ENCODE measurements around the gene PSMD13.

Gene PSMD13

DNA sequence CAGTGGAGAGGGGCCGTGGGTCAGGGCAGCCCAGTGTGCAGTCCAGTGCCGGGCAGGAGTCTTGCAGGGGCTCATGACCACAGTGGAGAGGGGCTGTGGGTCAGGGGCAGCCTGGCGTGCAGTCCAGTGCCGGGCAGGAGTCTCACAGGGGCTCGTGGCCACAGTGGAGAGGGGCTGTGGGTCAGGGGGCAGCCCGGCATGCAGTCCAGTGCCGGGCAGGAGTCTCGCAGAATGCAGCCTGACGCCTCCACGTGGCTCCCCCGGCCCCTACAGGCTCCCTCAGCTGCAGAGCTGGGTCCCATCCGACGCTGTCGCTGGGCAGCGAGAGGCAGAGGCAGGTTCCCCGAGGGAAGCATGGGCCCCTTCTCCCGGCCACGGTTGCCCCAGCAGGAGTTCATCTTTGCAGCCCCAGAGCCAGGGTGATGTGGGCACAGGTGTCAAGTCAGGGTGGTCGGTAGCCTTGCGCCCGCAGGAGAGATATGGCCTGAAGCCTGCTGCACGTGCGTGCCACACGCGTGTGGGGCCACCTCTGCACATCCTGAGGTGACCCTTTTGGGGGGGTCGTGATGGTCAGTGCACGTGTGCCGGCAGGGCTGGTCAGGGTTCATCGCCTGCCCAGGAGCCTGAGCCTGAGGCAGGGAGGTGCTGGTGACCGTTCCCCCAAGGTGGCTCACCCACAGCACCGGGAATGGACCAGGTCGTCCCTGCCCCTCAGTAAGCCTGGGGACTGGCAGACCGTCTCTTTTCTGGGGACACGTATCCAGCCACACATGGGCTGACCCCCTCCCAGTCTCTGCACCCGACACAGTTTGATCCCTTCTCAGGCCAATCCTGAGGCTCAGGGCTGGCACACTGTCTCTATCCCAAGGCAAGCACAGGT is 59.6 kb downstream of the PSMD13 start:
- H3F3A ChIP-seq (ENCODE audit: insufficient read depth, low read length), result no peaks in the 10 kb centered on the region
- H3K4me3 ChIP-seq (ENCODE audit: low read depth, low read length, poor library complexity, severe bottlenecking), result no peak overlapping the region
- H3K4me2 ChIP-seq (ENCODE audit: low read length), result no peak overlapping the region
- no peaks in the 10 kb centered on the region for H4K20me1 ChIP-seq (ENCODE audit: insufficient read depth, low read length)
- no peak overlapping the region for H3K27ac ChIP-seq (ENCODE audit: low read depth, low read length, poor library complexity, severe bottlenecking)
- no peak overlapping the region for H3K9ac ChIP-seq (ENCODE audit: low read length)
- TF ChIP-seq EZH2 (IDR thresholded peaks at IDR 0.05; ENCODE audit: borderline replicate concordance, low read length) (no peak), CTCF (IDR thresholded peaks at IDR 0.05; ENCODE audit: low read length) (no peak)
- no peaks in the 10 kb centered on the region for H3K9me2 ChIP-seq (ENCODE audit: low read depth, low read length)
- H2AFZ ChIP-seq (ENCODE audit: low read length), result no peak overlapping the region
- H3K9me3 ChIP-seq (ENCODE audit: low read length), result no peaks in the 10 kb centered on the region
- H3K4me1 ChIP-seq (ENCODE audit: insufficient read depth, low read length, severe bottlenecking), result peaks cover 5% of the 10 kb centered on the region
- H3K79me2 ChIP-seq (ENCODE audit: insufficient read depth, low read length), result no peaks in the 10 kb centered on the region
- H3K36me3 ChIP-seq (ENCODE audit: insufficient read depth, low read length), result peaks cover 15% of the 10 kb centered on the region
- H3K27me3 ChIP-seq (ENCODE audit: insufficient read depth, low read length), result peaks cover 10% of the 10 kb centered on the region; the same call in 1 of the 2 replicates

- Histone ChIP-seq H3K36me3 (ENCODE audit: insufficient read depth, low read length) (peaks cover 15% of the 10 kb centered on the region), H3K79me2 (ENCODE audit: insufficient read depth, low read length) (no peaks in the 10 kb centered on the region), H4K20me1 (ENCODE audit: insufficient read depth, low read length) (no peaks in the 10 kb centered on the region), H3F3A (ENCODE audit: insufficient read depth, low read length) (no peaks in the 10 kb centered on the region), H3K27me3 (ENCODE audit: insufficient read depth, low read length) (peaks cover 10% of the 10 kb centered on the region; the same call in 1 of the 2 replicates), H3K9me2 (ENCODE audit: low read depth, low read length) (no peaks in the 10 kb centered on the region), H3K9ac (ENCODE audit: low read length) (no peak overlapping the region), H3K4me3 (ENCODE audit: low read depth, low read length, poor library complexity, severe bottlenecking) (no peak overlapping the region), H3K9me3 (ENCODE audit: low read length) (no peaks in the 10 kb centered on the region), H2AFZ (ENCODE audit: low read length) (no peak overlapping the region), H3K27ac (ENCODE audit: low read depth, low read length, poor library complexity, severe bottlenecking) (no peak overlapping the region), H3K4me1 (ENCODE audit: insufficient read depth, low read length, severe bottlenecking) (peaks cover 5% of the 10 kb centered on the region), H3K4me2 (ENCODE audit: low read length) (no peak overlapping the region)
- TF ChIP-seq EZH2 (IDR thresholded peaks at IDR 0.05; ENCODE audit: borderline replicate concordance, low read length), result no peak
- TF ChIP-seq CTCF (IDR thresholded peaks at IDR 0.05; ENCODE audit: low read length), result no peak
These were observed 60.3 kb downstream of the PSMD13 start for GRCh38 chr11:297051-297585.

DNA sequence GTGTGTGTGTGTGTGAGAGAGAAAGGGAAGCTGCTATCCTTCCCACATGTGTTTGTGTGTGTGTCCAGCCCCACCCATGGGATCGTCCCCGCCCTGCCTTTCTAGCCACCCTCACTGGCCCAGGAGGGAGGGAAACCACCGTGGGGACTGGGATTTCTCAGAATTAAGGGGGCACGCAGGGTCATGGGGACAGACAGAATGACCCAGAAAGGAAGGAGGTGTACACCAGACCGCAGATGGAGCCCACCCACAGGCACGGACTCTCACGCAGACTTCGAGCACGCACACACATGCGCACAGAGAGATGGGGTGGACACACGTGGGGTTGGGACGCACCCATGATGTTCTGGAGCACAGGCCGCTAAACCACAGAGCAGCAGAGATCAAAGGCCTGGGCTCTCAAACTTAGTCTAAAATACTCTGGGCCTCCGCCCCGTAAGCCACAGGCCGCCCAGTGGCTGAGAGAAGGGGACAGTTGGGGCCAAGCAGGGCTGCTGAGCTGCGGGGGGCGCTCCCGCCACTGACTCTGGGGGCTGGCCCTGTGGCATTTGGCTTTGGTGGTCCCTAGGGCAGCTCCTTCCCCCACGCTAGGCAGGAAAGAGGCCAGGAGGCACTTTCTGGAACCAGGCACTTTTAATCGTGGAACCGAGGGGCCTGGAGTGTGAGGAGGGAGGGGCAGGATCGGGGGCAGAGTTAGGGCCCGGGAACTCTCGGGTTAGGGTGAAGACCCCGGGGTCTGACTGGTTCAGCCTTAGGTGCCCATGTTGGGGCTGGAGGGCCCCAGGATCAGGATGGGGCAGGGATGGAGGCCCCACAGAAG is 61.0 kb downstream of the PSMD13 start:
- no peaks in the 10 kb centered on the region for H3K9me3 ChIP-seq (ENCODE audit: low read length)
- H3K27me3 ChIP-seq (ENCODE audit: insufficient read depth, low read length), result peaks cover 10% of the 10 kb centered on the region; the same call in 1 of the 2 replicates
- H3K9me2 ChIP-seq (ENCODE audit: low read depth, low read length), result no peaks in the 10 kb centered on the region
- H4K20me1 ChIP-seq (ENCODE audit: insufficient read depth, low read length), result no peaks in the 10 kb centered on the region
- no peaks in the 10 kb centered on the region for H3K79me2 ChIP-seq (ENCODE audit: insufficient read depth, low read length)
- no peak overlapping the region for H3K9ac ChIP-seq (ENCODE audit: low read length)
- H2AFZ ChIP-seq (ENCODE audit: low read length), result no peak overlapping the region
- H3K4me2 ChIP-seq (ENCODE audit: low read length), result no peak overlapping the region
- H3K36me3 ChIP-seq (ENCODE audit: insufficient read depth, low read length), result peaks cover 15% of the 10 kb centered on the region
- no peak overlapping the region for H3K27ac ChIP-seq (ENCODE audit: low read depth, low read length, poor library complexity, severe bottlenecking)
- no peak overlapping the region for H3K4me3 ChIP-seq (ENCODE audit: low read depth, low read length, poor library complexity, severe bottlenecking)
- TF ChIP-seq EZH2 (IDR thresholded peaks at IDR 0.05; ENCODE audit: borderline replicate concordance, low read length), result no peak
- no peak for TF ChIP-seq CTCF (IDR thresholded peaks at IDR 0.05; ENCODE audit: low read length)
- H3K4me1 ChIP-seq (ENCODE audit: insufficient read depth, low read length, severe bottlenecking), result peaks cover 5% of the 10 kb centered on the region
- no peaks in the 10 kb centered on the region for H3F3A ChIP-seq (ENCODE audit: insufficient read depth, low read length)

Measured in OCI-LY1 (cell line).